HG03457 (cell line): ENCODE measurements around the gene TNFAIP1.

Experiments
- ATAC-seq: cut with Tn5 transposase; IDR thresholded peaks from one replicate; pipeline ENCODE4 v1.9.1; 2021; ENCODE audit warnings: moderate number of reproducible peaks; ENCODE audit not compliant: unreplicated experiment

Gene TNFAIP1

GRCh38 chr17:28344435-28344901 lies 8.9 kb downstream of the TNFAIP1 start:
- no peak for ATAC-seq

GRCh38 chr17:28345419-28346198 lies 10.0 kb downstream of the TNFAIP1 start:
- ATAC-seq: no peak

GRCh38 chr17:28346199-28346580 lies 10.6 kb downstream of the TNFAIP1 start:
- ATAC-seq: no peak

DNA sequence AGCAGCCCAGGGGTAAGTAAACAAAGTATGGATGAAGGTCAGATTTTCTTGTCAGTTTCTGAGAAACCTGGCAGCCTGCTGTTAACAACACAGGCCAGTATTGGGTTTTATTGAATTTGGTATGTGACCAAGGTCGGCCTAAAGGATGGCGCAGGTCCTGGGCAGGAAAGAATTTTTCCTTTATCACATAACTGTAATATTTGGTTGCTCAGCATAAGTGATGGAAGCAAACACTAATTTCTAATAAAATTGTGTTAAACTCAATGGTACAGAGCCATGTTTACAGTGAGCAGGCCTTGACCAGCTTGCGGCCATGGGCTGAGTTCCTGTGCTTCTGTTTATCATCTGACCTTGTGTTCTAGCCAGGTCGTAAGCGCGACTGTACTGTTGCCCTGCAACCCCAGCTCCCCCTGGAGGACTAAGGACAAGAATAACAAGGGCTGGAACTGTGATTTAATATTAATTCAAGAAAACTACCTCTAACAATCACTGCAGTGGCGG lies 11.2 kb downstream of the TNFAIP1 start:
- ATAC-seq: no peak

DNA sequence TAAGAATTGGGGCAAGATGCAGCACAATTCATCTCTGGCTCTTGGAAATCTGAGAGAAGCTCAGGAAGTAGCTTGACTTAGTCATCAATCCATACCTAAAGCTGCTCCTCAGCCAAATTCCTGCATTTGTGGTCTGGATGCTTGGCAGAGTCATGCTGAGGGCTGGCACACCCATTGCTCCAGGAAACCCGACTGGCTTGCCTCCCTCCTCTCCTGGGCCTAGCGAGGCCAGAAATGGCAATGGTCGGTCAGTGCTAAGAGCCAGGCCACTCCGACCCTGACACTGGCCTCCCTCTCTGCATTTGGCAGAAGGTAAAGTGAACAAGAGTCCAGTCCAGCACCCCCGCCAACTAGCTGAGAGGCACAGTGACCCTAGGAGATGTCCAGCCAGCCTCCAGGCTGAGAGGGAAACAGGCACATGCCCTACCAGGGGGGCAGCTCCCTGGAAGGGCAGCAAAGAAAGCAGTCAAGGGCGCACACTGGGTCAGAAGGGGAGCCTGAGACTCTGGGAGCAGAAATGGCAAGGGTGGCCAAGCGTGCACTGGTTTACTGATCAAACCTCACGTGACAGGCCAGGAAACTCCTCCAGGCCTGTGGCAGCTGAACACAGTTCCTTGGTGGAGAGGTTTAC lies 11.8 kb downstream of the TNFAIP1 start:
- ATAC-seq: no peak

DNA sequence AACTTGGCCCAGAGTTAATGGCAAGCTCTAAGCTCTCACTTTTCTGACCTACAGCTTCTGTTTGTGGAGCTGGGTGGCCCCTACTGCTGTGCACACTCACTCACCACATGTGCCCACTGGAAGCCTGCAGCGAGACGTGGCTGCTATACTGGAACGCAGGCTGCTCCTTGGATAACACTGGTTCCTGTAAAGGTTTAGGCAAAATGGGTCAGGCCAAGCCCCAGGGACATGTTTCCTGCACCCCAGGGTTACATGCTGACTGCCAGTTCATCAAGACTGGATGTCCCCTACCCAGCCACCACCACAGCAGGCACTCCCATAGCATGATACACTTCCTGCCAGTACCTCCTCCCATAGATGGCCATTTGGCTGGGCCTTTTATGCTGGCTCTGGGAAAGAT lies 13.4 kb downstream of the TNFAIP1 start:
- no peak for ATAC-seq

DNA sequence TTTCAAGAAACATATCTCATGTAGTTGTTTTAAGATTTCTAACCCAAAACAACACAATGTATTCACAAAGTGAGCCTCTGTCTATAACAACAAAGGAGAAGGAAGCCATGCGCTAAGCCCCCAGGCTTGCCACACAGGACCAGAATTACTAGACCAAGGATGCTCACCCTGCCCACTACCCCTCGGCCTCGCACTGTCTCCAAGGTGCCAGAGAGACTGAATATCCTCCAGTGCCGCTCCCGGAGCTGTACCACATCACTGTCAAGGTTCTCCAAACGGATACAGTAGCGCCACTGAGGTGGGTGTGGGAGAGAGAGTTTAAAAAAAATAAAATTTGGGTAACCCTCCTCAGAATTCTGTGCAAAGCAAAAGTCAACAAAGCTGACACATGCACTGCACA lies 14.7 kb downstream of the TNFAIP1 start:
- no peak for ATAC-seq

GRCh38 chr17:28357061-28357900 lies 21.7 kb downstream of the TNFAIP1 start, which contains the start of gene POLDIP2:
TSS of gene POLDIP2 (minus strand) at chr17:28357527. CDS start at chr17:28357448, 79 bp downstream.
- peak; percentile 84 for ATAC-seq

DNA sequence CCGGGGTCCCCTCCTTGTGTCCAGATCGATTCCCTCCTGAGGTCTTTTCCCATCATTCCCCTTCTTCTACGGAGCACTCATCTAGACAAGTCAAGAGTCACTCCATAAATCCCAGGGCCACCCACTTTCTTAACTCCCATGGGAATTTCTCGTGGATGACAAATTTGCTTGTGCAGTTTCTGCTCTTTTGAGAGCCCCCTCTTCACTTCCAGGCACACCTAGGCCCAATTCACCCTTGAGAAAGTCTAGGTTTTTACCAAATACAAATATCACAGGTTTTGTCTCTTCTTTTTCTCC lies 22.3 kb downstream of the TNFAIP1 start:
- no peak for ATAC-seq

DNA sequence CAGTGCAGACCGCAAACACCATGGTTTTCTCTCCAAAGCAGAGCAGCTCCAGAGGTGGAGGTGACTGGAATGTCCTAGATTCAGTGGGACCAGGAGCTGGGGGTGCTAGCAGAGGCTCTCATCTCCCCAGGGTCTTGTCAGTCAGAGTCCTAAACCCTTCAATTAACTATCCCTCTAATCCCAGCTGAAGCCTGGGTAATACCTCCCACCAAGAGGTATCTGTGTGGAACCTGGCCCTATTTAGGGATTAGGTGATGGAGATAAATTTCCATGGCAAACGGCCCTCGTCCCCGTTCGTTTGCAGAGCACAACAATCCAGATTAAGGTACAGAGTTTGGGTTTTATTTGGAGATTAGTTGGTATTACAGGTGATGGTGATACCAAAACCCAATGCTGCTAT lies 27.6 kb downstream of the TNFAIP1 start:
- no peak for ATAC-seq

DNA sequence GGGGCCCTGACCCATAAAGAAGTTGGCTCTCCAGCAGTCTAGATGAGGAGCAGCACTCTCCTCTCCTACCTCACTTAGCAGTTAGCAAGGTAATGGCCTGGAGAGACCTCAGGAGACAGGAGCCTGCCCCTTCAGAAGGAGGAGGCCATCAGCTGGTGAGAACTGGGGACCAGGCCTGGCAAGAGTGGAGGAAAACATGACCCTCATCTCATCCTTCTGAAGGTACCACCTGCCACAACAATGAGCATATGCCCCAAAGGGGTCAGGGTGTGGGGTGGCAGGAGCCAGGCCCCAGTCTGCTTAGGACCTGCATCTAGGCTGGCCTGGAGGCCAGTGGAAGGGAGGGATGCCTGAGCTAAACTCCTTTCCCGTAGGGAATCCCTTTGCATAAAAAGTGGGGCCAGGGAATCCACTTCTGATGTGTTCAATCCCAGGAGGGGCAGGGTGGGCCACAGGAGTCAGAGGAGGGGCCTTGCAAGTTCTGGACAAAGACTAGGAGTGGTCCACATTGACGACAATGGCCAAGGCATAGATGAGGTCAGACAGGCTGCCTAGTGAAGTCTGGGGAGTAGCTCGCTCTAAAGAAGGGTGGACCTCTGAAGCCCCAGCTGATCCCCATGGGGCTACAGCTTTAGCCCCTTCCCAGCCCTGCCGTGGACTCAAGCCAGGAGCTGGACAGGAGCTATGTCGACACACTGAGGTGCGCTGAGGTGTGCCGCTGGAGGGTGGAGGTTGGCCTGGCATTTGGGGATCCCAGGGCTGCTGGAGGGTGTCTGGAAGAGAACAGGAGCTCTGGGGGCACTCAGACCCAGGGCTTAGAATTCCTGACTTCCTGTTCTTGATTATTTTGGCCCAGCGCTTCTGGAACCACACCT lies 28.5 kb downstream of the TNFAIP1 start:
- ATAC-seq: no peak

DNA sequence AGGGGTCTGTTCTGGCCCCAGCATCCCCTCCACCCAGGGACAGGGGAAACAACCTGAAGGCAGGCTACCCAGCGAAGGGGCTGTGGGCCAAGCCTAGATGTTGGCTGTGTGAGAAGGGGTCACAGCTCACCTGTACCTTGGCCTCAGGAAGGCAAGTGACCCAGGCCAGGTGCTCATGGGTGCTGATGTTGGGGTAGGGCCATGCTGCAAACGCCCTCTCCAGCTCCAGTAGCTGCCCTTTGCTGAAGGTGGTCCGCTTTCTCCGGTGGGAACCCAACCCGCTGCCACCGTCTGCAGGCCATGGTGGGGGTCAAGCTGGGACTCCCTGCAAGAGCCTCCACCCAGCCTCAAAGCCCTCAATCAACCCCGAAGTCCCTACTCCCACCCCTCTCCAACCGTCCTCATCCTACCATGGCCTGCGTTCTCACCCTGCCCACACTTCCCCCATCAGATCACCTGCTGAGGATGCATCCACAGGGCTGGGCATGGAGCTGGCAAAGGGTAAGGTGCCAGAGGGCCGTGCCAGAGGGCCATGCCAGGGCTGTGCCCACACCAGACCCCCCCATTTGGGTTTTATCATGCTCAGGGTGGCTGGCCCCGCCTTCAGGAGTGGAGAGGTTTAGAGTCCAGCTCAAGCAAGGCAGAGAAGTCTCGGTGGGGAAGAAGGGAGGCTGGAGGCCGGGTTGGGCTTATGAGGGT lies 29.3 kb downstream of the TNFAIP1 start, which contains the start of gene SEBOX:
Gene SEBOX, minus strand, starts transcription at position 535 of the 699 bp plus-strand sequence. Its CDS starts 48 bp downstream, at position 487.
- ATAC-seq: no peak

GRCh38 chr17:28365487-28365886 lies 29.9 kb downstream of the TNFAIP1 start:
- no peak for ATAC-seq

- ATAC-seq: no peak
Observed at GRCh38 chr17:28366605-28367004, 31.0 kb downstream of the TNFAIP1 start.

DNA sequence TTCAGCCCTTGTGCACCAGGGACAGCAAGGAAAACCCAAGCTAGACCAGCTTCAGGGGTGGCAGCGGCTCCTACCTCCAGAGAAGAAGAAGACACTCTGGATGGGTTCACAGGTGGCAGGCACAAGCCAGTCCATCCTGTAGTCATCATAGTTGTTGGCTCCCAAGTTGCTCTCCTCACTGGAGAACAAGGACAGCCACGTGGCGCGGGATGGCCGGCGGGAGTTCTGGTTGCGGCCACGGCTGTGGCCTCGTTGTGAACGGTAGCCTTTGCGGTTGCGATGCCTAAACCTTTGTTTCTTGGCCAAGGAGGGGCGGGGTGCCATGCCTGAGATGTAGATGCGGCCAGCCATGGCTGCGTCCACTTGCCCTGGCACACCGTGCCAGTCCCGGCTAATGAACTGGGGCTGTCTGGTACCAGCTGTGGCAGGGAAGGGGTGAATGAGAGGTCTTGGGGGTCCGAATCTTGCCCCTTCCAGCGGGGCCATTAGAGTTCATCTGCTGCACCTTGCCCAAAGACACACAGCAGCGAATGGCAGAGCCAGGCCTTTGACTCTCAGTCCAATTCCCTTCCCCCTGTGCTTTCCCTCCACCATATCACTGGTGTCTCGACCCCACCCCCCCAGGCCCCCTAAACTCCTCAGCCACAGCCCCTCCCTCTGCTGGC lies 32.2 kb downstream of the TNFAIP1 start:
- ATAC-seq: no peak

- no peak for ATAC-seq
Observed at GRCh38 chr17:28368306-28368831, 32.8 kb downstream of the TNFAIP1 start.

DNA sequence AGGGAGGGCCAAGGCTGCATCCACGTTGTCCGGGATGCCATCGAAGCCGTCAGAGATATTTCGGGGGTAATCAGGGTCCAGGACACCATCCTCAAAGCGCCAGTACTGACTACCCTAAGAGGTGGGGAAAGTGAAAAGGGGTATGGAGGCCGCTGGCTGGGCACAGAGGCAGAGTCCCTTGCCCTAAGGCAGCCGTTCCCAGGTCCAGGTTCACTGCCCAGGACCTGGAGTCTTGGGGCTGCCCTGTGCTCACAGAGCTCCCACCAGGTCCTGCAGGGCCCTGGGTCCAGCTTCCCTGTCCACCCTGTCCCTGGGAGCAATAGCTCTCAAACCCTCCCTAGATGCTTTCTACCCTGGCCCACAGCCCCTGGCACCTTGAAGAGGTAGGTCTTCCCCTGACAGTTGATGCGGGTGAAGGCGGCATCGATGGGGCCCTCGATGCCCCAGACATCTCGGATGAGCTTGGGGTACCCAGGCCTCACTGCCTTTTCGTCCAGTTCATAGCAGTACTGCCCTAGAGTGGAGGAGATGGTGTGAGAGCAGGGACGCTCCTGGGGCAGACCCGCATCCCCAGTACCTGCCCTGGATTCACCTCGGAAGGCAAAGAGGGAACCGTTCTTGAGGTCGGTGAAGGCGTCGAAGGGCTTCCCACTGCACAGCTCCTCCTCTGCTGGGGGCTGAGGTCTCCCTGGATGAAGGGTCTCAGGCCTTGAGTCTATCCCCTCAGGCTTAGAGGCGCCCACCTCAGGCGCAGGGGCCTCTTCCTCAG lies 33.5 kb downstream of the TNFAIP1 start:
- ATAC-seq: no peak

DNA sequence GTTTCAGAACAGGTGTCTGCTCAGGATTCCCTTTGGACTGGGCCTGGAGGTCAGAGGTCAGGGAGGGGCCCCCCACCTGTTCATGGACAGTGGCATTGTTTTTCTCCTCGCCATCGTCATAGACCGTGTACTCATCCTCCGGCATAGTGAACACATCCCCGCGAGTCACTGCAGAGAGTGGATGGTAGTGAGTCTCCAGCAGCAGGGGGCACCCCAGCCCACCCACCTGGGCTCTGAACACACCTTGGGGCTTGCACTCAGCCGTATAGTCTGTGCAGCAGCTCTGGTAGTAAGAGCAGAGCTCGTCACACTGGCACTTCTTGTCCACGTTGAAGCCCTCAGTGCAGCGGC lies 34.1 kb downstream of the TNFAIP1 start:
- ATAC-seq: no peak
